ENCODE measurements around the gene HLA-DPA1. TPM values are rescaled to one million over a fixed set of nuclear protein-coding genes. Genes with fewer than 3 reads are reported as not detected.

HLA-DPA1 gene
- total and polyA plus RNA-seq, 10 of the 15 experiments (the other 5 are each of a cell fraction or from before 2014, with no cell fraction given) = 508 to 1,640 (median 829) TPM

DNA sequence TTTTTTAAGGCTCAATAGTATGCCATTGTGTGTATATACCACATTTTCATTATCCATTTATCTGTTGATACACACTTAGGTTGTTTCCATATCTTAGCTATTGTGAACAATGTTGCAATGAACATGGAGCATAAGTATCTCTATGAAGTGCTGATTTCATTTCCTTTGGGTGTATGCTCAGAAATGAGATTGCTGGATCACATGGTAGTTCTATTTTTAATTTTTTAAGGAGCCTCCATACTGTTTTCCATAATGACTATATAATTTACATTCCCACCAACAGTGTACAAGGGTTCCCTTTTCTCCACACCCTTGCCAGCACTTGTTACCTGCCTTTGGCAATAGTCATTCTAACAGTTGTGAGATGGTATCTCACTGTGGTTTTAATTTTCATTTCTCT is 48.9 kb downstream of the HLA-DPA1 start:
- intact Hi-C loops (cut with micrococcal nuclease; ENCODE audit: unreplicated experiment) = no loop called here
- H3K27ac ChIP-seq (ENCODE audit: control insufficient read depth, insufficient read depth) = no peak overlapping the region
- FAIRE-seq (no peak), ATAC-seq (no peak), DNase-seq (ENCODE audit: low read depth, low spot score) (no peak)
- no peak overlapping the region for H3K4me2 ChIP-seq (ENCODE audit: control insufficient read depth, insufficient read depth)
- H3K9me3 ChIP-seq (replicated peaks; ENCODE audit: control insufficient read depth, insufficient read depth, low read length) = peaks cover 3% of the 10 kb centered on the region
- ChIA-PET SMC1A (ENCODE audit: uncharacterized antibody, unreplicated experiment) (interaction anchor here (1.0 to 10.7 kb wide), 4 partner anchors 7 to 125 kb away, joined by 3 to 176 read pairs (median 80); partner anchors contain the start of genes HLA-DPA1 and HLA-DPB1), RAD21 (ENCODE audit: unreplicated experiment) (interaction anchor here (1.2 to 10.1 kb wide), 3 partner anchors 8 to 49 kb away, joined by 3 to 172 read pairs (median 132); partner anchors contain the start of genes HLA-DPA1 and HLA-DPB1), POLR2A (interaction anchor here (0.9 to 10.2 kb wide), 4 partner anchors 16 to 90 kb away, joined by 3 to 330 read pairs (median 14); partner anchors contain the start of genes HLA-DPA1 and HLA-DPB1), CTCF (interaction anchor here (1.0 to 10.4 kb wide), 5 partner anchors 9 to 57 kb away, joined by 3 to 165 read pairs (median 7); partner anchors contain the start of genes HLA-DOA, HLA-DPA1 and HLA-DPB1)
- no peaks in the 10 kb centered on the region for H3K36me3 ChIP-seq (ENCODE audit: control insufficient read depth in 2 of 2, insufficient read depth in 2 of 2, low read length in 1 of 2)
- no peaks in the 10 kb centered on the region for H4K20me1 ChIP-seq (ENCODE audit: control insufficient read depth, insufficient read depth)
- H2AFZ ChIP-seq (ENCODE audit: control insufficient read depth, low read depth, low read length) = no peak overlapping the region
- H3K9ac ChIP-seq (ENCODE audit: control insufficient read depth, insufficient read depth, low read length) = no peak overlapping the region
- TF ChIP-seq, protein P1, sequence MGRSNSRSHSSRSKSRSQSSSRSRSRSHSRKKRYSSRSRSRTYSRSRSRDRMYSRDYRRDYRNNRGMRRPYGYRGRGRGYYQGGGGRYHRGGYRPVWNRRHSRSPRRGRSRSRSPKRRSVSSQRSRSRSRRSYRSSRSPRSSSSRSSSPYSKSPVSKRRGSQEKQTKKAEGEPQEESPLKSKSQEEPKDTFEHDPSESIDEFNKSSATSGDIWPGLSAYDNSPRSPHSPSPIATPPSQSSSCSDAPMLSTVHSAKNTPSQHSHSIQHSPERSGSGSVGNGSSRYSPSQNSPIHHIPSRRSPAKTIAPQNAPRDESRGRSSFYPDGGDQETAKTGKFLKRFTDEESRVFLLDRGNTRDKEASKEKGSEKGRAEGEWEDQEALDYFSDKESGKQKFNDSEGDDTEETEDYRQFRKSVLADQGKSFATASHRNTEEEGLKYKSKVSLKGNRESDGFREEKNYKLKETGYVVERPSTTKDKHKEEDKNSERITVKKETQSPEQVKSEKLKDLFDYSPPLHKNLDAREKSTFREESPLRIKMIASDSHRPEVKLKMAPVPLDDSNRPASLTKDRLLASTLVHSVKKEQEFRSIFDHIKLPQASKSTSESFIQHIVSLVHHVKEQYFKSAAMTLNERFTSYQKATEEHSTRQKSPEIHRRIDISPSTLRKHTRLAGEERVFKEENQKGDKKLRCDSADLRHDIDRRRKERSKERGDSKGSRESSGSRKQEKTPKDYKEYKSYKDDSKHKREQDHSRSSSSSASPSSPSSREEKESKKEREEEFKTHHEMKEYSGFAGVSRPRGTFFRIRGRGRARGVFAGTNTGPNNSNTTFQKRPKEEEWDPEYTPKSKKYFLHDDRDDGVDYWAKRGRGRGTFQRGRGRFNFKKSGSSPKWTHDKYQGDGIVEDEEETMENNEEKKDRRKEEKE (IDR thresholded peaks at IDR 0.05) = no peak
- TF ChIP-seq, protein P2, sequence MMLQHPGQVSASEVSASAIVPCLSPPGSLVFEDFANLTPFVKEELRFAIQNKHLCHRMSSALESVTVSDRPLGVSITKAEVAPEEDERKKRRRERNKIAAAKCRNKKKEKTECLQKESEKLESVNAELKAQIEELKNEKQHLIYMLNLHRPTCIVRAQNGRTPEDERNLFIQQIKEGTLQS (IDR thresholded peaks at IDR 0.05; ENCODE audit: borderline replicate concordance, extremely low read depth, low read depth, low read length) = no peak
- TF ChIP-seq NR2C2 (IDR thresholded peaks at IDR 0.05; ENCODE audit: borderline replicate concordance, control insufficient read depth, insufficient read length, low read depth) = no peak
- TF ChIP-seq, protein P3, sequence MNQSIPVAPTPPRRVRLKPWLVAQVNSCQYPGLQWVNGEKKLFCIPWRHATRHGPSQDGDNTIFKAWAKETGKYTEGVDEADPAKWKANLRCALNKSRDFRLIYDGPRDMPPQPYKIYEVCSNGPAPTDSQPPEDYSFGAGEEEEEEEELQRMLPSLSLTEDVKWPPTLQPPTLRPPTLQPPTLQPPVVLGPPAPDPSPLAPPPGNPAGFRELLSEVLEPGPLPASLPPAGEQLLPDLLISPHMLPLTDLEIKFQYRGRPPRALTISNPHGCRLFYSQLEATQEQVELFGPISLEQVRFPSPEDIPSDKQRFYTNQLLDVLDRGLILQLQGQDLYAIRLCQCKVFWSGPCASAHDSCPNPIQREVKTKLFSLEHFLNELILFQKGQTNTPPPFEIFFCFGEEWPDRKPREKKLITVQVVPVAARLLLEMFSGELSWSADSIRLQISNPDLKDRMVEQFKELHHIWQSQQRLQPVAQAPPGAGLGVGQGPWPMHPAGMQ (IDR thresholded peaks at IDR 0.05; ENCODE audit: borderline replicate concordance) = no peak
- TF ChIP-seq ESRRA (IDR thresholded peaks at IDR 0.05; ENCODE audit: low read length) = no peak
- no peak for TF ChIP-seq NRF1 (conservative IDR thresholded peaks at IDR 0.05; ENCODE audit: low read depth, low read length)
- TF ChIP-seq WRNIP1 (IDR thresholded peaks at IDR 0.05; ENCODE audit: borderline replicate concordance, low read depth, low read length) = no peak
- TF ChIP-seq PAX5 (IDR thresholded peaks at IDR 0.05; ENCODE audit: borderline replicate concordance, low read depth, low read length) = no peak
- TF ChIP-seq, protein P4, sequence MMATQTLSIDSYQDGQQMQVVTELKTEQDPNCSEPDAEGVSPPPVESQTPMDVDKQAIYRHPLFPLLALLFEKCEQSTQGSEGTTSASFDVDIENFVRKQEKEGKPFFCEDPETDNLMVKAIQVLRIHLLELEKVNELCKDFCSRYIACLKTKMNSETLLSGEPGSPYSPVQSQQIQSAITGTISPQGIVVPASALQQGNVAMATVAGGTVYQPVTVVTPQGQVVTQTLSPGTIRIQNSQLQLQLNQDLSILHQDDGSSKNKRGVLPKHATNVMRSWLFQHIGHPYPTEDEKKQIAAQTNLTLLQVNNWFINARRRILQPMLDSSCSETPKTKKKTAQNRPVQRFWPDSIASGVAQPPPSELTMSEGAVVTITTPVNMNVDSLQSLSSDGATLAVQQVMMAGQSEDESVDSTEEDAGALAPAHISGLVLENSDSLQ (IDR thresholded peaks at IDR 0.05) = no peak
- no peak for TF ChIP-seq NFYA (IDR thresholded peaks at IDR 0.05; ENCODE audit: borderline replicate concordance, low read depth, low read length)
- TF ChIP-seq PML (IDR thresholded peaks at IDR 0.05; ENCODE audit: low read length) = no peak
- no peaks in the 10 kb centered on the region for H3K27me3 ChIP-seq (replicated peaks in 1 of 2; ENCODE audit: control insufficient read depth in 2 of 2, insufficient read depth in 2 of 2, low read length in 1 of 2)
- no TSS peak for BruUV-seq (replicated peaks)
- H3K4me1 ChIP-seq (ENCODE audit: control insufficient read depth, insufficient read depth, low read length) = peaks cover 30% of the 10 kb centered on the region
- H3K79me2 ChIP-seq (ENCODE audit: control insufficient read depth, insufficient read depth, low read length) = no peaks in the 10 kb centered on the region
- in situ Hi-C loops (cut with MboI) = no loop called here
- no peak overlapping the region for H3K4me3 ChIP-seq

Data from GM12878 (cell line).